Endometrial microvascular endothelial cells (primary cell): Measurements from ENCODE around the gene MKRN1. TPM values are rescaled to one million over a fixed set of nuclear protein-coding genes. Genes with fewer than 3 reads are reported as not detected.
"Not testable (repeated sequence)": the region's sequence is repeated elsewhere in the genome, so short reads cannot be mapped to it uniquely, and the experiment has no call there.

Source experiments
- in situ Hi-C: cut with HindIII; loops from 2 replicates; pipeline ENCODE4 v1.10.0; 2017; ENCODE audit warnings: low sequenced_read_pairs, low pct_unique_long_range_greater_than_20kb; ENCODE audit errors: inconsistent ontology term
- total RNA-seq: library from RNA; depleted of rRNA; stranded (reverse); fragments of >200 nt; gene quantifications from one replicate; pipeline ENCODE4 v1.2.3, GENCODE V29; 2015; ENCODE audit errors: inconsistent ontology term

Gene MKRN1
- total RNA-seq, 1 donor from 2014 or later: 50.1 TPM

DNA sequence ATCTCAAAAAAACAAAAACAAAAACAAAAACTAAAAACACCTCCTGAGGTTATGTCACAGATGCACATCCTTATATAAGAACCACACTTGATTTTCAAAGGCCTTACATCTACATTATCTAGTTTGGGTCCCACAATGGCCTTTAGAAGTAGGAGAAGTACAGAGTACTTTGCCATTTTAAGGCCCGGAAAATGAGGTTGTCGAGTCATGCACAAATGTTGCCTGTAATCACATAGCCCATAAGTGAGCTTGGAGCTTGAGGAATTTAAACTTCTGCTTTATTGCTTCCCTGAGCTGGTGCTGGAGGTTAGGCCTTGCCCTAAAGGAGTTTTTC is 9.7 kb upstream of the MKRN1 start:
- in situ Hi-C loops: no loop called here

DNA sequence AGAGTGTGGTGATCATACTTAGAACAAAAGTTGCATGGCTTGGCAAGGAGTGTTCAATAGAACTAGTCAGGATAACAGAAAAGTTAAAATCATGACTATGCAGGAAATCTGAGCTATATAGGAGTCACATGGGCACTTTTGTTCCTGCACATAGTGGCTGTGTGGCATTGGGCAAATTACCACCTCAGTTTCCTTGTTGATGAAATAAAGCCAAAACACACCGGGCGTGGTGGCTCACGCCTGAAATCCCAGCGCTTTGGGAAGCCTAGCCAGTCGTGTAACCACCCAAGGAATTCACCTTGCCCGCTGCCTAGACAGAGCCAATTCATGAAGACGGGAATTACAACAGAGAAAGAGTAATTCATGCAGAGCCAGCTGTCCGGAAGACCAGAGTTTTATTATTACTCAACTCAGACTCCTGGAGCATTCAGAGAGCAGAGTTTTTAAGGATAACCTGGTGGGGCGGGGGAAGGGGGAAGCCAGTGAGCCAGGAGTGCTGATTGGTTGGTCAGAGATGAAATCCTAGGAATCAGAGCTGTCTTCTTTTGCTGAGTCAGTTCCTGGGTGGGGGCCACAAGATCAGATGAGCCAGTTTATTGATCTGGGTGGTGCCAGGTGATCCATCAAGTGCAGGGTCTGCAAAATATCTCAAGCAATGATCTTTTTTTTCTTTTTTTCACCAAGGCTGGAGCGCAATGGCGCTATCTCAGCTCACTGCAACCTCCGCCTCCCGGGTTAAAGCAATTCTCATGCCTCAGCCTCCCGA is 6.4 kb upstream of the MKRN1 start:
- in situ Hi-C loops: no loop called here

DNA sequence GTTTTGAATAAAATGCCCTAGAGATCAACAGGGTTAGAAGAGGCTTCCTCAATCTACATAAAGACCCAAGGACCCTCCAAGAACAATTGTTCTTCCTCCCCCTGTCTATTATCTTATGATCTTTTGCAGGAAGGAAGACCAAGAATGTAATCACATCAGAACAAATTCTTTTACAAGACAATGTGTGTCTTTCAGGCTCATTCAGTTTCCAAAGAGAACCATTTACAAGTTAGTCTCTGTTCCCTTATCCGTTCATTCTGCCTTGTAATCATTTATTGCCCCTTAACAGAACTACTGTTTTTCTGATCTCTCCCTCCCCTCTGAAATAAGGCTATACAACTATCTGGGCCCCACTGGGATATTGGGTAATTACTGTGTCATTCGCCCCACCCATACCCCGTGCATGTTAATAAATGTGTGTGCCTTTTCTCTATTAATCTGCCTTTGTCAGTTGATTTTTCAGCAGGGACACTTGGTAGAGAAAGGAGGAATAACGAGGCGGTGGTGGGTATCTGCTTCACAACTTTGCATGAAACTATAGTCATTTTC is 5.7 kb upstream of the MKRN1 start:
- in situ Hi-C loops: no loop called here

- in situ Hi-C loops: no loop called here
Observed at GRCh38 chr7:140484479-140484878, 5.2 kb upstream of the MKRN1 start.

GRCh38 chr7:140479739-140480084 is 407 bp upstream of the MKRN1 start:
- in situ Hi-C loops: no loop called here

GRCh38 chr7:140478246-140479061 is 851 bp downstream of the MKRN1 start:
- in situ Hi-C loops: no loop called here

GRCh38 chr7:140476698-140477261 is 2.5 kb downstream of the MKRN1 start:
- in situ Hi-C loops: no loop called here

- in situ Hi-C loops: no loop called here
Observed at GRCh38 chr7:140475747-140476333, 3.5 kb downstream of the MKRN1 start.

DNA sequence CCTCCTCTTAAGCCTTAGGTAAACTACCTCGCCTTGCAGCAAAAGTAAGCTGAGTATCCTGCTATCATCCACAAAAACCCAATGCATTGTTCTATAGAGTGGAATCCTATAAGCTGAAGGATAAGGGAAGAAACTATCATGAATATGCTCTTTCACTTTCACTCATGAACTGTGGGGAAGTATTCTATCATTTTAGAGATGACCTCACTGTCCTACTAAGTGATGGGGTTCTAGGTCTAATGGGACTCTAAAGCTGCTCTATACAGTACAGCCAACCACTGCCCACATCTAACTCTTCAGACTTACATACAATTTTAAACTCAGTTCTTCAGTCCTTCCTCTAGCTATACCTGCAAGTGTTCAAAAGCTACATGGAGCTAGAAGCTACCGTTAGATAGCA is 16.2 kb downstream of the MKRN1 start:
- in situ Hi-C loops: no loop called here

GRCh38 chr7:140458916-140459315 is 20.4 kb downstream of the MKRN1 start:
- in situ Hi-C loops: no loop called here

DNA sequence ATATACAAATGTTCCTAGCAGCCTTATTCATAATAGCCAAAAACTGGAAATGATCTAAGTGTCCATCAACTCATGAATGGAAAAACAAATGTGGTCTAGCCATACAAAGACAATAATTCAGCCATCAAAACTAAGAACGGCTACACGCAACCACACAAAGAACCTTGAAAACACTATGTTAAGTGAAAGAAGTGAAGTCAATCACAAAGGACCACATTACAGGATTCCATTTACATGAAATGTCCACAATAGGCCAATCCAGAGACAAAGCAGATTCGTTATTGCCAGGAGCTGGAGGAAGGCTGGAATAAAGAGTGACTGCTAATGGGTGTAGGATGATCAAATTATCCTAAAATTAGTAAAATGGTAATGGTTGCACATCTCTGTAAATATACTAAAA is 21.1 kb downstream of the MKRN1 start:
- in situ Hi-C loops: no loop called here

DNA sequence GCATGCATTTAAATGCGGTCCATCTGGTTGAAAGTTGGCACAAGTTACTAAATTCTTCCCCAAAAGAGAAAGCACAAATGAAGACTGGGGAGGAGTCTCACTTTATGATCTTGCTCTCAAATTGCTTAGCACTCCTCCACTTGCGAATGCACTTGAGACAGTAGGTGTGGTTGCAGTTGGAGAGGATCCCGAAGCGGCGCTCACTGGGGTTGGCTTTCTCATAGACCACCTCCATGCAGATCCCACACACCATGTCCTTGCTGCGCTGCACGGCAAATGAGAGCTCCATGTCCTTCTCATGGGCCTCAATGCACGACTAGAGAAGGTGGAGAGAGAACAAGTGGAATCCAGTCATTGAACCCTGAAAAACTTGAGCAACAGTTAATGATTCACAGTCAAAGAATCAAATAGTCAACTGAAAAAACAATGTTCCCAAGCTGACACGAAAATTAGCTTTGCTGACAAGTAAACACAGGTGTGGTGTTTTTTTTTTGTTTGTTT is 22.7 kb downstream of the MKRN1 start:
- in situ Hi-C loops: no loop called here

DNA sequence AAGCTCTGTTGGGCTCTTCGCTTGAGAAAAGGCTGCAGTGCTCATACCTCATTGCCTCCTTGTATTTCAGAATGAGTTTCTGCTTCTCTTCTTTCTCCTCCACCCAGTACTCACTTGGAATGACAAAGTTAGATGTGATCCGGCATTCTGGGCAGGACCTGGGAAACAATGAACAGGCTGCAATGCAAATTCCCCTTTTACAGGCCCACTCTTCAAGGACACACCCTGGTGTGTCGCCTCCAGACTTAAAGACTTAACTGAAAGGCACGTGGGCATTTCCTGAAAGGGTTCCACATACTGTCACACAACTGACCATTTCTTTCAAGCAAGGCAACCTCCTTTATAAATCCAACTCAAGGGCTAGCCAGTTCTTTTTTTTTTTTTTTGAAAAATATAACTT is 23.6 kb downstream of the MKRN1 start:
- in situ Hi-C loops: no loop called here

DNA sequence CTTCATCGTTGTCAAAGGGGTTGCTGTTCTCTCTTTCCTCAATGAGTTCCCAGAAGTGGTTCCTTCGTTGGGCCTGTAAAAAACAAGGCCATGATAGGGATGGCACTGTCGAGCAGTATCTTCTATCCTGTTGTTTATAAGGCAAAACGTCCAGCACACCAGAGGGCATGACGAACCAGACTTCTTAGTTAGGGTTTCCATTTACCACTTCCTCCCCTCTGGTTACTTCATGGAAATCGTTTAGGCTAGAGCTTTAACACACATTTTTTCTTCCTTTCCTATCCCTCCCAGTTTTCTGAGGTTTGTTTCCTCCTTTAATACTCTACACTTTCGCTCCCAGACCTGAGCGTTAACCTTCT is 24.7 kb downstream of the MKRN1 start:
- in situ Hi-C loops: no loop called here

DNA sequence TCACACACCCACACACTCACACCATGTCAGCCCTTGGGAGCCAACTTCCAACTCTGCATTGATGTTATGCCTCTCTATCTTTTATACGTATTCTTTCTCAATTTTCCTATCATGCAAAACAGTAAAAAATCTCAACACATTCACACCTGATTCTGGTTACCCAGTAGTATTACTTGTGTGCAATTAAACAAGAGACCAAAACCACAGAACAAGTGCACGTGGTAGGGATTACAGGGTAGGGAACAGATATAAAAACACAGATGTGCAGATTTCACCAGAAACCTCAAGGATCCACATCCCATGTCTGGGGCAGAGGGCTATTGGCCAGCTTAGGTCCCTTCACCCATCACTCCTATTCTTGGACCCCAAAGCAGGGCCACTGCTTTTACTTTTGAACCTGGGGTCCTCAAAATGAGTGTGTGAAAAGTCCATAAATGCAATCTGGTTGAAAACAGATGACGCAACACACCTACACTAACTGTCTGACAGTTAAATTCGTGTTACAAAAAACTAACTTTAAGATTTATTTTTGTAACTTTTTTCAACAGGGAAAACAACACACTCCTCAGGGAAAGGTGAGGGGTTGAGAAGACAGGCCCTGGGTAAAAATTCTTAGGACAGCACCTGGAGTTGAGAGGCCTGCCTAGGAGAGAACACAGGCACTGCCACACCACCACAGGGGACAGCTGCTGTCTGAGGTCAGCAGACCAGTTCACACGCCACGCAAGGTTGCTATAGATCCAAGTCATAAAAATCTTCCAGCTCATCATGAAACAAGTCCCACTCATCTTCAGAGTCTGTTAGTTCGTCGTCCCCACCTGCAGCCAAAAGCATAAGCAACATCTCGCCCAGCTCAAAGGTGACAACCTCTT is 25.3 kb downstream of the MKRN1 start:
- in situ Hi-C loops: not testable (repeated sequence)

DNA sequence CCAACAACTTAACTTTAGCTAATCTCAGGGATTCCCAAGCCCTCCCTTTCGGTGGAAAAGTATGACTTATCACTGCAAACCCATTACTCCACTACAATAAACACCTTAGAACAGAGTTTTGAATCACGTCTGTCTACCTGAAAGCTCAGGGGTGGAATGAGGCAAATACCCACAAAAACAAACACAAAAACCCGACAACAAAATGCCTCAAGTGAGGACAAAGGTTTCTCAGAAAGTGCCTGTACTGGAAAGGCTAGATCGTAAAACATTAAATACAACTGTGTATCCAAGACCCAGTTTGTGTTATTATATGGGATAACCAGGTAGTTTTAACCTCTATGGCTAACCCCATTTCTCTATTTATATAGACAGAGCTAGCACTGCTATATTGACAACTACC is 26.0 kb downstream of the MKRN1 start:
- in situ Hi-C loops: no loop called here

- in situ Hi-C loops: no loop called here
Observed at GRCh38 chr7:140451716-140452115, 27.6 kb downstream of the MKRN1 start.

- in situ Hi-C loops: no loop called here
Observed at GRCh38 chr7:140448781-140449480, 30.4 kb downstream of the MKRN1 start.
